BJ (cell line): Measurements from ENCODE around the gene SBNO1. TPM values are rescaled to one million over a fixed set of nuclear protein-coding genes. Genes with fewer than 3 reads are reported as not detected.

Source experiments
- CTCF ChIA-PET: fragments of 350-600 bp; formaldehyde crosslinking; extraction: SDS; loops from one replicate; lab custom pipeline; 2021; ENCODE audit warnings: antibody characterized with exemption, inconsistent platforms; lab: Yijun Ruan, JAX
- POLR2A ChIA-PET: fragments of 300-600 bp; sonication (Branson Sonifier 250); formaldehyde crosslinking; extraction: SDS; loops from one replicate; lab custom pipeline; 2021; ENCODE audit warnings: antibody characterized with exemption; lab: Charles Lee
- DNase-seq: peaks from one replicate; pipeline ENCODE4 v3.0.0-alpha.2; 2011; ENCODE audit warnings: low read depth
- H3K27me3 ChIP-seq: 2 replicates; pipeline ENCODE4 v1.6.0; 2011; ENCODE audit warnings: low read length; ENCODE audit not compliant: control insufficient read depth, insufficient read depth
- H3K36me3 ChIP-seq: 2 replicates; pipeline ENCODE4 v1.5.1; 2011; ENCODE audit warnings: low read length; ENCODE audit not compliant: control insufficient read depth, insufficient read depth
- H3K4me3 ChIP-seq: 2 replicates; pipeline ENCODE4 v1.5.1; 2011; ENCODE audit warnings: low read depth, mild to moderate bottlenecking, control low read depth, low read length
- CTCF ChIP-seq: IDR thresholded peaks from 2 replicates; pipeline ENCODE4 v1.5.1; 2011; ENCODE audit warnings: low read depth, mild to moderate bottlenecking, control low read depth, inconsistent platforms, low read length, moderate library complexity; ENCODE audit not compliant: insufficient read depth
- polyA plus RNA-seq: library from polyadenylated mRNA; depleted of rRNA; stranded (reverse); fragments of >200 nt; gene quantifications from 2 replicates; pipeline ENCODE4 v1.2.3, GENCODE V29; 2011

The SBNO1 gene
- polyA plus RNA-seq, 1 experiment = 4.8 TPM

DNA sequence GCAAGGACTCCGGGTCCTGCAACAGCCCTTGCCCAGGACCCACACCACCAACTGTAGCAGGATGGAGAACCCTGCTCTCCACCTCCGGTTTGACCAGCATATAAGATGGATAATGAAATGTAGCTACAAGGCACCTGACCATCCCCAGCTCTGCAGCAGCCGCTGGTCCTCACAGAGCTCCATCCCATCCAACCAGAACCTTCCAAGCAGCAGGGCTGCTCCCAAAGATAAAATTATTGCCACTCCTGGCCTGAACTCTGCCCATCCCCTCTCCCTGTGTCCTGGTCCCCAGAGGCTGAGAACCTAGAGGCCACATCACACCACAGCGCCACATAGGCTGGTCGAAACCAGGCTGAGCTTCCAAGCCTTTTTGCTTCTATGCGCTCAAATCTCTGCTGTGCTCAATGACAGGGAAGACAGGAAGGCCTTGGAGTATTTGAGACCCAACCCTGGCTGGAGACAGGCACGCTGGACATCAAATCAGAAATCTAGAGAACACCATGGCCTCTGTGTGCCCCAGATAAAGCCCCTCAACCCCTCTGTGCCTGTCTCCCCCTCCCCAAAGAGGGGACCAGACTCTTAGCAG, 97.2 kb downstream of the SBNO1 start:
- peaks cover 23% of the 10 kb centered on the region for H3K36me3 ChIP-seq
- TF ChIP-seq CTCF = no peak
- DNase-seq = no peak
- ChIA-PET CTCF (interaction anchor here (0.6 to 1.1 kb wide), 4 partner anchors 8 to 150 kb away, joined by 3 to 6 read pairs (median 3); no protein-coding TSS in a partner anchor), POLR2A (interaction anchor here (0.7 kb wide), 1 partner anchor 11 kb away, joined by 3 read pairs; no protein-coding TSS in a partner anchor)
- no peaks in the 10 kb centered on the region for H3K27me3 ChIP-seq
- H3K4me3 ChIP-seq = no peak overlapping the region

DNA sequence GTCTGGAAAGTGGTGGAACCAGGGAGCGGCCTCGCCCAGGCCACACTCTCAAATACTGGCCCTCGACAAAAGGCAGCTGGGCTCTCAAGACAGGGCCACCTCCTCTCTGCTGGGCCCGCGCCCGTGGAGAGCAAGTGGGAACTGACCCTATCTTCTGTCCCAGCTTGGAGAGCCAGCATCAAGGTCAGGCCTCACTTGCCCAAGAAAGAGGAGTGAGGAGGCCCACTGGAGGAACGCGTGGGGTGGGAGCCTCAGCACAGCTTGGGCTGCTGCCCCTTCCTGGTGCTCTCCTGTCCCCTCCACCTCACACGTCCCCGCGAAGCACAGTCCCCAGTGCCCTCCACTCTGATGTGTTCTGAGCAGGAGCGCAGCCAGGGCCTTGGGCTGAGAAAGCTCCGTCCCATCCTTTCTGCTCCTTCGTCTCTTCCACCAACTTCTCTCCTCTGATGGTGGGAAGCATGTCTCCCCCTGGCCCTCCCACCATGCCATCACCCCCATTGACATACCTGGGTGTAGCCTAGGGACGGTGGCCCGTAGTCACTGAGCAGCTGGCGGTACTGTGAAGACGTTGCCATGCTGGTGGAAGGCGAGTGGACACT, 97.9 kb downstream of the SBNO1 start:
- Histone ChIP-seq H3K4me3 (no peak overlapping the region), H3K36me3 (peaks cover 24% of the 10 kb centered on the region), H3K27me3 (no peaks in the 10 kb centered on the region)
- TF ChIP-seq CTCF = no peak
- ChIA-PET CTCF (interaction anchor here (0.6 kb wide), 1 partner anchor 150 kb away, joined by 3 read pairs; no protein-coding TSS in a partner anchor), POLR2A (interaction anchor here (0.7 kb wide), 1 partner anchor 12 kb away, joined by 3 read pairs; no protein-coding TSS in a partner anchor)
- DNase-seq = no peak

DNA sequence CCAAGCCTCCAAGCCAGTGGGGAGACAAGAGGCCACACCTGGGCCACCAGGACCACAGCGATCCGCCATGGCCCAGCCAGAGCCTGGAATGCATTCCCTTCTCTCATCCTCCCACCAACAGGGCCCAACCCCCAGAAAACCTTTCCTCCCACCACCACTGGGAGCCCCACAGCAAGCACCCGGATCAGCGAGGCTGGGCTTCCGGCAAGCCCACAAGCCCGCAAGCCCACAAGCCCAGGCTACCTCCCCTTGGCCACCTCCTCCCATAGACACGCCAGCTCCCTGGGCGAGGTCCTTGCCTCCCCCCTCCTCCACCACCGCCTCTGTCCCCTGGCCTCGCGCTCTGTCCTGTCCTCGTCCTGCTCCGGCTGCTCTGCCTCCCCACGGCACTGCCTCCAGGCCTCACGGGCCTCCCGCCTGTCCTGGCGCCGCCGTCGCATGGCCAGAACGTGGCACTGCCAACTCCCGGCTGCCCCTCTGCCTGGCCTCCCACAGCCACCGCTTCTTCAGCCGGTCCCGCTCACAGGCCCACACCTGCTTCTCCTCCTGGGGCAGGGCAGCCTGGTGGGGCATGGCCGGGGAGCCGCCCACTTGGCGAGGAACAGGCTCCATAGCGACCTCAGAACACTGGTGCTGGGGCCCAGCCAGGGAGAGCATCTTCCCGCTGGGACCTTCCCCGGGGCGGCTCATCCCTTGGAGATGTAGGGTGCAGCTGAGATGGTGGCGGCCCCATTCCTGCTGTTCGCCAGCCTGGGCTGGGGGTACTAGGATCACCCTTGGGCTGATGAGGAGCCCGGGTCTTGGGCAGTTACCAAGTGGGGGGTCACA, 98.6 kb downstream of the SBNO1 start:
- TF ChIP-seq CTCF = no peak
- no peaks in the 10 kb centered on the region for H3K27me3 ChIP-seq
- H3K36me3 ChIP-seq = peaks cover 26% of the 10 kb centered on the region
- CTCF ChIA-PET = interaction anchor here (0.7 kb wide), 1 partner anchor 10 kb away, joined by 4 read pairs; no protein-coding TSS in a partner anchor
- H3K4me3 ChIP-seq = no peak overlapping the region
- DNase-seq = no peak
- POLR2A ChIA-PET = no interaction called here

GRCh38 chr12:123264642-123265041, 100.0 kb downstream of the SBNO1 start:
- Histone ChIP-seq H3K4me3 (no peak overlapping the region), H3K36me3 (peaks cover 26% of the 10 kb centered on the region), H3K27me3 (no peaks in the 10 kb centered on the region)
- DNase-seq = no peak
- POLR2A ChIA-PET = no interaction called here
- 0 out of 2 replicates have a peak, but pooled peaks have one; percentile 9 for TF ChIP-seq CTCF
- CTCF ChIA-PET = interaction anchor here (0.6 kb wide), 1 partner anchor 117 kb away, joined by 3 read pairs; no protein-coding TSS in a partner anchor
